Adrenal gland (tissue), 5 donors: ENCODE data around the gene KCNJ6.

Experiments
- POLR2A ChIP-seq, 2 donors: fragments of 450-650 bp; IDR thresholded peaks; one replicate each; pipeline ENCODE4 v1.6.1; 2017; ENCODE audit warnings: antibody characterized with exemption in 2 of 2, mild to moderate bottlenecking in 2 of 2, moderate library complexity in 1 of 2
- TF ChIP-seq, protein P1 (sequence below), 6 experiments: fragments of 450-650 bp in 4 of 6; fragments of 200-600 bp in 2 of 6; sonication (generic) in 1 of 6; IDR thresholded peaks; 1 replicate in 5 of 6; 2 replicates in 1 of 6; pipeline versions ENCODE4 v1.5.1 to v1.8.0; 2016 to 2021; ENCODE audit warnings: antibody characterized with exemption in 6 of 6, mild to moderate bottlenecking in 2 of 6, moderate library complexity in 1 of 6
- donor health status: DM: no; HTN: no; CAD: no.

DNA sequence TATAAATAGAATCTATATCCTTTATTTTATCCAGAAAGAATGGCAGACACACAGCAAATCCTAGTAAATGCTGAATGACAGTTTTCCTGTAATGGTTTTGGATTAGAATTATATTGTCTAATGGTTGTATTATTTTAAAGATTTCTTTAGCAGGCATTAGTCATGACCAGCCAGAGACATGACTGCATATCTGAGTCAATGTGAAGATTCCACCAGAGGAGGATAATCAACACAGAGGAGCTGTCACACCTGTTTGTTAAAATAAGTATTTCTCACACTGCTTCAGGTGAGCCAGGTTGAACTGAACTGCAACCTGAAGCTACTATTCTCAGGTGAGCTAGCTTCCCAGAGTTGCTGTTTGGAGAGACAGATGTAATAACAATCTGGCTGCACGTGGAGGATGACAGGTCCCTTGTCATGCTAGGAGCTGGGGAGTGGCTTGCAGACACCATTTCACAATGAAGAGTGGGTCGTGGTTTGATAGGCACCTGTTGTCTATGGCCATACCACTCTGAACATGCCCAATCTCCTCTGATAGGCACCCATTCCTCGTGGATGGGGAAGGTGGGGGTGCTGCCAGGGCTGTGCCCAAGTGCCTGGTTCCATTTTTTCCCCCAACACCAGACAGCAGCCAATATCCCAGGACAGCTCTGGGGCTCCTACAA is 94.3 kb downstream of the KCNJ6 start:
- TF ChIP-seq, protein P1, sequence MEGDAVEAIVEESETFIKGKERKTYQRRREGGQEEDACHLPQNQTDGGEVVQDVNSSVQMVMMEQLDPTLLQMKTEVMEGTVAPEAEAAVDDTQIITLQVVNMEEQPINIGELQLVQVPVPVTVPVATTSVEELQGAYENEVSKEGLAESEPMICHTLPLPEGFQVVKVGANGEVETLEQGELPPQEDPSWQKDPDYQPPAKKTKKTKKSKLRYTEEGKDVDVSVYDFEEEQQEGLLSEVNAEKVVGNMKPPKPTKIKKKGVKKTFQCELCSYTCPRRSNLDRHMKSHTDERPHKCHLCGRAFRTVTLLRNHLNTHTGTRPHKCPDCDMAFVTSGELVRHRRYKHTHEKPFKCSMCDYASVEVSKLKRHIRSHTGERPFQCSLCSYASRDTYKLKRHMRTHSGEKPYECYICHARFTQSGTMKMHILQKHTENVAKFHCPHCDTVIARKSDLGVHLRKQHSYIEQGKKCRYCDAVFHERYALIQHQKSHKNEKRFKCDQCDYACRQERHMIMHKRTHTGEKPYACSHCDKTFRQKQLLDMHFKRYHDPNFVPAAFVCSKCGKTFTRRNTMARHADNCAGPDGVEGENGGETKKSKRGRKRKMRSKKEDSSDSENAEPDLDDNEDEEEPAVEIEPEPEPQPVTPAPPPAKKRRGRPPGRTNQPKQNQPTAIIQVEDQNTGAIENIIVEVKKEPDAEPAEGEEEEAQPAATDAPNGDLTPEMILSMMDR (IDR thresholded peaks at IDR 0.05), result no peak
- TF ChIP-seq POLR2A (IDR thresholded peaks at IDR 0.05), result no peak
